GM15510 (cell line): Measurements from ENCODE around the gene HDAC3.

Source experiments
- POLR2A ChIP-seq: IDR thresholded peaks from 3 replicates; pipeline ENCODE4 v1.6.1; 2011; ENCODE audit warnings: borderline replicate concordance; ENCODE audit not compliant: insufficient read length; ENCODE audit errors: extremely low read depth

Gene HDAC3

DNA sequence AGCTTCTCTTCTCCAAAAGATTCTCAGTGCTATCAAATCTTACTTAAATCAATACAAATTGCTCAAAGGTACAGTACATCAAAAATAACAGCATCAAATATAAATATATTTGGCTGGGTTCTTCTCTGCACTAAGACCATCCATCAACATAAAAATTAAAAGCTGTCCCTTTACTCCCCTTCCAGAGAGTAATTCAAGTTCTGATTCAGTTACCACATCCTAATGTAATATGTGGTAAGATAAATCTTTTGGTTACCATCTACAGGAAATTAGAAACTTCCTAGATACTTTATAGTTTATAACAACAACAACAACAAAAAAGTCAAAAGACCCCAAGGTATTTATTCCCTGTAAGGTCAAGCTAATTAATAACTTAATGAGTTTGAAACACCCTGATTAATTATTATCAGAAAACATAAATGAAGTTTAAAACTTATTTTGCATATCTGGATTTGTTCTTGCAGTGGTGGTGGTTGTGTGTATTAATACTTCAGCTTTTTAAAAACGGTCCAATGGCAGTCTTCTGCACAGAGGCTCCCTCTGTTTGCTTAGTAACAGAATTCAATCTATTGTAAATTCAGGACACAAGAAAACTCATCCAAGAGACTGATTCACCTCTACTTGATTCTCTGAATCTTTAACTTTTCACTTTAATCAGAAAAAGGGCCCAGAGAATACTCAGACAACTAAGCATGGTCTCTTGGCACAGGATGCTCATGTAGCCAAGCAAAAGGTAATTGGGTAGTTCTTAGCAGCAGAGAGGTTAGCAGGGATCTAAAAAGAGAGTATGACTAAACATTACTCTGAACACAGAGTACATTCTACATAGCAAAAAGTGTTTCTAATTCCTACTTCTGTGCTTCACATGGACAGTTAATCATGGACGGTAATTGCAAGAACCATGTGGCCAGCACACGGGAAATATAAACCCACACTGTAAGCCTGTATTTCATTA is 38.0 kb downstream of the HDAC3 start:
- no peak for TF ChIP-seq POLR2A

DNA sequence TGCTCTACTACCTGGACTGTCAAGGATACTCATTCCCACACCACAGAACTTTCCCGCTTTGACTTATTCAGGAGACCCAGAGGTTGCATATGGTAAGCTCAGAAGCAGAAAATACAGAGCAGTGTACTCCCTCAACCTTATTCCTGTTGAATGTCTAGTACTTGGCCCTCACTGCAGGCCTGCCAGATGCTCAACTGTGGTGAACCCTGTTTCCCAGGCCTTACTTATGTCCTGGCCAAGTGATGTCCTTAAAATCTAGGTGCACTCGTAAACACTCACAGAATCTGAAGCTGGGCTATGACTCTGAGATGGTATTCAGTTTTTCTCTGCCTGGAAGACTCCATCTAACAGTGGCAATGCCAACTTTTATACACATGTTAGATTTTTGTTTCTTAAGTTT is 38.8 kb downstream of the HDAC3 start:
- no peak for TF ChIP-seq POLR2A

DNA sequence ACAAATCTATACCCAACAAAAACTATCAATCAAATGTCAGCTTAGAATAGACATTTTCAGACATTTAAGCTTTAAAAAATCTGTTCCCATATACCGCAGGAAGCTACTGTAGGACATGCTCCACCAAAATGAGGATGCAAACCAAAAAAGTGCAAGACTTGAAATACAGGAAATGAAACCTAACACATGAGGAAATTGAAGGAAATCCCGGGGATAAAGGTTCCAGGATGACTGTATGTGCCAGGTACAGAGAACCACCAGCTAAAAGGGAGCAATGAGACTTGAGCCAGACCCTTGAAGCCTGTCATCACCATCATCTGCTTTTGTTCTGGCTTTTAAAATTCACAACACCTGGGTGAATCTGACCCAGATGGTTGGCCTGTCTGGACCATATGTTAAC is 39.3 kb downstream of the HDAC3 start:
- TF ChIP-seq POLR2A: no peak

DNA sequence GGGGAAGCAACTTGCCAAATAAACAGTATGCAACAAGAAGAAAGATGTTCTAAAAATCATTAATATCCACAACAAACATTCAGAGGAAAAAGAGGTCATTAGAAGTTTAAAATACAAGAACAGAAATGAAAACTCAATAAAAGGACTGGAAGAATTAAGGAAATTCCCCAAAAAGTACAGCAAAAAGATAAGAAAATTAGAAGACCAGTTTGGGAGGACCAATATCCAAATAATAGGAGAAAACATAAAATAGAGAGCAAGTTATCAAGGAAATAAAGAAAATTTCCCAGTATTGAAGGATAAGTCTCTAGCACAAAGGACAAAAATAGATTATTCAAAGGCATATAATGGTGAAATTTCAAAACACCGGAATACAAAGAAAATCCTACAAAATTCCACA is 39.8 kb downstream of the HDAC3 start:
- no peak for TF ChIP-seq POLR2A

DNA sequence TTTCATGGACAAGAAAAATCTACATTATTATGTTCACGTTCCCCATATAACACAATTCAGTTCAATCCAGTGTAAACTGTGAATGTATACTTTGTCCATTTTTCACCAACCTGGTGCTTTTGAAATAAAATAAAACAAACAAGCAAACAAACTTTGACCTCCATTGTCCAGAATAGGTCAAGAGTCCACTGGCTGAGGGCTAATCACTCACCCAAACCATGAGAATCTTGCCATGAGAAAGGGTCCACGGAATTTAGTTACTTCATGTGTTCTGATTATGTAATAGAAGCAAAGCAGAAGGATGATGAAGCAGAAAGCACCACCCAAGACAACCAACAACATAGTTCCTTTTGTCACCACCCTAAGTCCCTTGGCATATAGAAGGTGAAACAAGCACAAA is 46.5 kb downstream of the HDAC3 start:
- no peak for TF ChIP-seq POLR2A

DNA sequence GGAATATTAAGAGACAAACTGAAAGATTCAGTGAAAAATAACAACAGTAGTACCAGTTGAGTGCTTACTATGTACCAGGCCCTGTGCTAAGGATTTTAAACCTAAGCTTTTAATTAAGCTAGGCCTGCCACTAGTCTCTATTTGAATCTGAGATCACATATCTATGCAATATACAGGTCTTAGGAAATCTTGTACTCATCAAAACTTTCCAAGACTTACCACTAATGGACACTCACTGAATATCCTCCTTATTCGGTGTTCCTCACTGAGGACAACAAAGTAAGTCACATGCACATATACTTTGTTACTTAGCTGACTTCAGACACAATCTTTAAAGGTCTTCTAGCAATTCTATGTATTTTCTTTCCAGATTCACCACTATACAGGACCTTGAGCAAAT is 50.4 kb downstream of the HDAC3 start:
- TF ChIP-seq POLR2A: no peak

DNA sequence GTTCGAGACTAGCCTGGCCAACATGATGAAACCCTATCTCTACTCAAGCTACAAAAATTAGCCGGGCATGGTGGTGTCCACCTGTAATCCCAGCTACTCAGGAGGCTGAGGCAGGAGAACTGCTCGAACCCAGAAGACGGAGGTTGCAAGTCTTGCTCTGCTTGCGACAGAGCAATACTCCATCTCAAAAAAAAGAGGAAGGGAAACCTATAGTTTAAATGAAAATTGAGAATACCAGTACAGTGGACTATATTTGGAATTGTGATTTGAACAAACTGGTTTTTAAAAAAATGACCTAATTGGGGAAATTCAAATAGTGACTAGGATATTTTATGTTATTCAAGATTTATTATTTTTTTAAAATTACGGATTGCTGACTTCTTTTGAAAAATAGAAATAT is 51.1 kb downstream of the HDAC3 start:
- TF ChIP-seq POLR2A: no peak

DNA sequence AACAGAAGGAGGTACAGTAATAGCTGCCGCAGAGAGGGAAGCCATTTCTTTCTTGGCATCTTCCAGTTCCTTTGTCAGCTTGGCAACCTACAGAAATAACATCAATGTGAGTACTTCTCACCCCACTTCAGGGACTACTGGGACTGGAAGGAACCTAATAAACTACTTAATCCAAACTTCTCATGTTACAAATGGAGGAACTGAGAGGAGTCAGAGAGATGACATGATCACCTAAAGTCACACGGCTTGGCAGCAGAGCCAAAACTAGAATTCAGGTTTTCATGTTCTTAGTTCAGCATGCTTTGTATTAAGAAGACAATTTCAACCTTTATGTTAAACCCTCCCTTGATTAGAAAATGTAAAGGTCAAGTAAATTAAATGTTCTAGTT is 62.5 kb downstream of the HDAC3 start:
- no peak for TF ChIP-seq POLR2A

DNA sequence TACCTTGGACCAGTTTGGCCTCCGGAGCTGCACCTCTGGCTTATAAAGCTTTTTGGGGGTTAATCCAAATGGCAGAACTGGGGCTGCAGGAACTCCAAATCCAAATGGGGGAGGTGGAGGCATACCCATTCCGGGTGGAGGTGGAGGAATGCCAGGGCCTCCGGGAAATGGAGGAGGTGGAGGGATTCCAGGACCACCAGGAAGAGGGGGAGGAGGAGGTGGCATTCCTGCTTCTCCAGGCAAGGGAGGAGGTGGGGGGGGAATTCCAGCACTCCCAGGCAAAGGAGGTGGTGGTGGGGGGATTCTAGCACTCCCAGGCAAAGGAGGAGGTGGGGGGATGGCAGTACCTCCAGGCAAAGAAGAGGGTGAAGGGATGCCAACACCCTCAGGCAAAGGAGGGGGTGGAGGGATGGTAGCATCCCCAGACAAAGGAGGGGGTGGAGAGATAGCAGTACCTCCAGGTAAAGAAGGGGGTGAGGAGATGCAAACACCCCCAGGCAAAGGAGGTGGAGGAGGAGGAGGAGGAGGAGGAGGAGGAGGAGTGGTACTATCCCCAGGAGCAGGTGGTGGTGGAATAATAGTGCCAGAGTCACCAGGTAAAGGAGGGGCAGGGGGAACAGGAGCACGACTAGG is 63.0 kb downstream of the HDAC3 start:
- TF ChIP-seq POLR2A: no peak
